Osteoblast (primary cell): ENCODE measurements around the gene NEUROG1. TPM values are rescaled to one million over a fixed set of nuclear protein-coding genes. Genes with fewer than 3 reads are reported as not detected.
A peak's percentile ranks its signal among the peaks of the same experiment; 100 is the strongest.

Experiments used
- DNase-seq: peaks from one replicate; pipeline ENCODE4 v3.0.0; 2011; ENCODE audit warnings: low spot score, mixed read lengths; ENCODE audit not compliant: insufficient read length; ENCODE audit errors: missing footprints
- H2AFZ ChIP-seq: 2 replicates; pipeline ENCODE4 v1.6.0; 2011; ENCODE audit warnings: mild to moderate bottlenecking, low read length
- H3K27ac ChIP-seq: 2 replicates; pipeline ENCODE4 v1.5.1; 2011; ENCODE audit warnings: mild to moderate bottlenecking, low read depth, low read length, moderate library complexity
- H3K27me3 ChIP-seq: 2 replicates; pipeline ENCODE4 v1.6.0; 2012; ENCODE audit warnings: mild to moderate bottlenecking, control low read depth, inconsistent platforms, low read length, moderate library complexity; ENCODE audit not compliant: insufficient read depth
- H3K36me3 ChIP-seq: 2 replicates; pipeline ENCODE4 v1.5.1; 2011; ENCODE audit warnings: mild to moderate bottlenecking, low read length, control low read depth, moderate library complexity; ENCODE audit not compliant: insufficient read depth
- H3K4me1 ChIP-seq: 2 replicates; pipeline ENCODE4 v1.5.1; 2011; ENCODE audit warnings: mild to moderate bottlenecking, low read length, control low read depth, moderate library complexity; ENCODE audit not compliant: insufficient read depth
- H3K4me2 ChIP-seq: 2 replicates; pipeline ENCODE4 v1.6.0; 2011; ENCODE audit warnings: mild to moderate bottlenecking, low read length; ENCODE audit not compliant: insufficient read depth
- H3K4me3 ChIP-seq: fragments of 200-600 bp; sonication (generic); 3 replicates; pipeline ENCODE4 v1.5.1; 2012; ENCODE audit warnings: mild to moderate bottlenecking, low read length, inconsistent platforms; ENCODE audit not compliant: insufficient read depth
- H3K79me2 ChIP-seq: 2 replicates; pipeline ENCODE4 v1.6.0; 2012; ENCODE audit warnings: mild to moderate bottlenecking, low read length, control low read depth, inconsistent platforms; ENCODE audit not compliant: insufficient read depth
- H3K9me3 ChIP-seq: 2 replicates; pipeline ENCODE4 v1.5.1; 2011; ENCODE audit warnings: low read depth, low read length, control low read depth
- H4K20me1 ChIP-seq: 2 replicates; pipeline ENCODE4 v1.6.0; 2012; ENCODE audit warnings: mild to moderate bottlenecking, low read length, control low read depth; ENCODE audit not compliant: insufficient read depth
- total RNA-seq: library from RNA; depleted of rRNA; stranded (reverse); fragments of >200 nt; gene quantifications from 2 replicates; pipeline ENCODE4 v1.2.3, GENCODE V29; 2012
- TF ChIP-seq, protein P1 (sequence below): IDR thresholded peaks from 2 replicates; pipeline ENCODE4 v1.5.1; 2011; ENCODE audit warnings: mild to moderate bottlenecking, low read depth, low read length, moderate library complexity; ENCODE audit errors: extremely low read depth

Gene NEUROG1
- total RNA-seq, 1 donor = not detected

DNA sequence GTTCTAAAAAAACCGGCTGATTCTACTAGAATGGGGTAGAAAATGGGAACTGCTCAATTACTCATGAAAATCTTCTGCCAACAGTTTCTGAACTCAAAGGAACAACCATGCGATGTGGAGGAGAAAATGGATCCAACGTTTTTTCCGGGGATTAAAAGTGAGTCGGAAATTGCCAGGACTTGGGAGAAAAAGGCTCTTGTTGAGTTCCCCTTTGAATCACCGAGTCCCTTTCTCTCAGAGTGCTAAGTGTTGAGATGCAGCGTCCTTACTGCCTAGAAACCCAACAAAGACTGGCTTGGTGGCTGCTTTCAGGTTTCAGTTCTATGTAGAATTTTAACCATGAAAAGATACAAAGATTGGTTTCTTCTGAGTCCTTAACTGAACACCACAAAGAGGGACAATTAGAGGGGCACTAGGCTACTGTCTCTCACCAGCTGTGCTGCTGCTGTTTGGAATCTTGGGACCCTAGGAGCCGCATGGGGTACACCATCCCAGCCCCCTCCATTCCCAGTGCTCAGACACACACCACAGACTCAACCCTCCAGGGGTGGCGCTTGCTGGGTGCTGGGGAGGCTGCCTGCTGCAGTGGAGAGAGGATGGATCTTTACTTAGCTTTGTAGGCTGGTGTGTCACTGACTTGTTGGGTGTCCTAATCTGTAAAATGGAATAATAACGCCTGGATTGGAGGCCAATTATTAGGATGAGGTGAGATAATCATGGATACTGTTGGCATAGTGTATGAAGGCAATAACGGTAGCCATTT is 21.5 kb upstream of the NEUROG1 start:
- Histone ChIP-seq H3K79me2 (no peaks in the 10 kb centered on the region), H3K4me2 (no peak overlapping the region), H3K9me3 (no peaks in the 10 kb centered on the region), H3K27me3 (peaks cover 31% of the 10 kb centered on the region), H4K20me1 (no peaks in the 10 kb centered on the region), H3K4me1 (no peaks in the 10 kb centered on the region), H2AFZ (no peak overlapping the region), H3K27ac (no peak overlapping the region), H3K4me3 (no peak overlapping the region), H3K36me3 (no peaks in the 10 kb centered on the region)
- TF ChIP-seq, protein P1, sequence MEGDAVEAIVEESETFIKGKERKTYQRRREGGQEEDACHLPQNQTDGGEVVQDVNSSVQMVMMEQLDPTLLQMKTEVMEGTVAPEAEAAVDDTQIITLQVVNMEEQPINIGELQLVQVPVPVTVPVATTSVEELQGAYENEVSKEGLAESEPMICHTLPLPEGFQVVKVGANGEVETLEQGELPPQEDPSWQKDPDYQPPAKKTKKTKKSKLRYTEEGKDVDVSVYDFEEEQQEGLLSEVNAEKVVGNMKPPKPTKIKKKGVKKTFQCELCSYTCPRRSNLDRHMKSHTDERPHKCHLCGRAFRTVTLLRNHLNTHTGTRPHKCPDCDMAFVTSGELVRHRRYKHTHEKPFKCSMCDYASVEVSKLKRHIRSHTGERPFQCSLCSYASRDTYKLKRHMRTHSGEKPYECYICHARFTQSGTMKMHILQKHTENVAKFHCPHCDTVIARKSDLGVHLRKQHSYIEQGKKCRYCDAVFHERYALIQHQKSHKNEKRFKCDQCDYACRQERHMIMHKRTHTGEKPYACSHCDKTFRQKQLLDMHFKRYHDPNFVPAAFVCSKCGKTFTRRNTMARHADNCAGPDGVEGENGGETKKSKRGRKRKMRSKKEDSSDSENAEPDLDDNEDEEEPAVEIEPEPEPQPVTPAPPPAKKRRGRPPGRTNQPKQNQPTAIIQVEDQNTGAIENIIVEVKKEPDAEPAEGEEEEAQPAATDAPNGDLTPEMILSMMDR = no peak
- DNase-seq = no peak

DNA sequence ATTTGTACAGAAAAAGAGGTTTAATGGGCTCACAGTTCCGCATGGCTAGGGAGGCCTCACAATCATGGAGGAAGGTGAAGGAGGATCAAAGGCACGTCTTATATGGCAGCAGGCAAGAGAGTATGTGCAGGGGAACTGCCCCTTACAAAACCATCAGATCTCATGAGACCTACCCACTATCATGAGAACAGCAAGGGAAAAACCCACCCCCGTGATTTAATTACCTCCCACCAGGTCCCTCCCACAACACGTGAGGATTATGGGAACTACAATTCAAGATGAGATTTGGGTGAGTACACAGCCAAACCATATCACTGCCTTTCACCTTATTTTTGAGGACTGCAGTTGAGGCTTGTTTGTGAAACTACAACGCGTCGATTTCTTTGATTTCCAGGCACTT is 20.9 kb upstream of the NEUROG1 start:
- no peak overlapping the region for H3K4me2 ChIP-seq
- TF ChIP-seq, protein P1 = no peak
- H3K27me3 ChIP-seq = peaks cover 31% of the 10 kb centered on the region
- no peak for DNase-seq
- H4K20me1 ChIP-seq = no peaks in the 10 kb centered on the region
- H3K9me3 ChIP-seq = no peaks in the 10 kb centered on the region
- no peak overlapping the region for H3K27ac ChIP-seq
- no peak overlapping the region for H2AFZ ChIP-seq
- H3K36me3 ChIP-seq = no peaks in the 10 kb centered on the region
- H3K79me2 ChIP-seq = no peaks in the 10 kb centered on the region
- H3K4me3 ChIP-seq = no peak overlapping the region
- no peaks in the 10 kb centered on the region for H3K4me1 ChIP-seq

DNA sequence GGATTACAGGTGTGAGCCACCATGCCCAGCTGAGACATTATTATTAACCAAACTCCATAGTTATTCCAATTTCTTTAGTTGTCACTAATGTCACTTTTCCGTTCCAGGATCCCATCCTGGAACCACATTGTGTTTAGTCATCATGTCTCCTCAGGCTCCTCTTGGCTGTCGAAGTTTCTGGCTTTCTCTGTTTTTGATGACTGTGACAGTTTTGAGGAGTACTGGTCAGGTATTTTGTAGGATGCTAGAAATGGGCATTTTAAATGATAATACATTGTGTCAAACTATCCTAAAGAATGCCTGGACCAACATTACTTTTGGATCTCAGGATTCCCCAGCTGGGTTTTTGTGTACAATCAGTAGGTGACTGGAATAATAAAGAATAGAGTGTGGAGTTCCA is 19.8 kb upstream of the NEUROG1 start:
- Histone ChIP-seq H4K20me1 (no peaks in the 10 kb centered on the region), H3K9me3 (no peaks in the 10 kb centered on the region), H3K79me2 (no peaks in the 10 kb centered on the region), H2AFZ (no peak overlapping the region), H3K36me3 (no peaks in the 10 kb centered on the region), H3K4me3 (no peak overlapping the region), H3K27ac (no peak overlapping the region), H3K27me3 (peaks cover 33% of the 10 kb centered on the region), H3K4me2 (no peak overlapping the region), H3K4me1 (no peaks in the 10 kb centered on the region)
- TF ChIP-seq, protein P1 = no peak
- no peak for DNase-seq

DNA sequence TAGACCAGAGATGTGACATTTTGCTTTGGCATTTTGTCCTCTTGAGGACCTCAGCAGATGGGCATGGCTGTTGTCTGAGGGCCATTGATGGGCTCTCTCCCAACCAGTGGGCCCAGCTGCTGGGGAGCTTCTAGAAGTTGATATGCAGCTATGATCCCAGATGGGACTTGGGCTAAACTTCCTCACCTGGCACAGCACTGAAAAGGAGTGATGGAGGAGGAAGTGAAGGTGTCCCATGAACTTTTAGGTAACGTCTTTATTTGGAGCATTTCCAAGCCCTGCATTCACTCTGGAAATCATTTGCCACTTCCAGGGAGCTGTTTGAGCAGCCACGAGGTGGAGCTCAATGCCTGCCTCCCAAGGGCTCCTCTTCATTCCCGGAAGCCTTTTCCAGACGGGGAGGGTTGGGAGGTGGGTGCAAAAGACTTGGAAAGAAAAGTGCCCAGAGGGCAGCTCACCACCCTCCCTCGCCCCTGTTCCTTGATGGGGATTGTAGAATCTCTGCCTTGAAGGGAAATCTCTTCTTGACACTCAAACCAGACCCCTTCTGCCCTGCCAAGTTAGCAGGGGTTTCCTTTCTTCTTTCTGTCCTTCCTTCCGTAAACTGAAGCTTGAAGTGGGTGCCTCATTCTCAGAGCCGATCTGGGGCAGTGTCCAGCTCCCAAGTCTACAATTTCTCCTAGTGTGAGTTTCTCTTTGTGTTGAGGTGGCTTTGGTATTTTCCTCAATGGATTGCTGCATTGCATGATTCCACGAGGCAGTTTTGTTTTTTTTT is 18.1 kb upstream of the NEUROG1 start:
- Histone ChIP-seq H3K4me2 (peak overlapping the region; percentile 58), H4K20me1 (no peaks in the 10 kb centered on the region), H3K36me3 (no peaks in the 10 kb centered on the region), H3K9me3 (no peaks in the 10 kb centered on the region), H3K27ac (no peak overlapping the region), H3K27me3 (peaks cover 48% of the 10 kb centered on the region), H3K4me1 (no peaks in the 10 kb centered on the region), H3K4me3 (peak overlapping the region; percentile 38), H2AFZ (peak overlapping the region; percentile 67), H3K79me2 (no peaks in the 10 kb centered on the region)
- TF ChIP-seq, protein P1 = peak; percentile 55
- peak; percentile 88 for DNase-seq
